ENCODE measurements around the gene AKNAD1. TPM values are rescaled to one million over a fixed set of nuclear protein-coding genes. Genes with fewer than 3 reads are reported as not detected.

Gene AKNAD1
- total and polyA plus RNA-seq, 2 of the 8 experiments (the other 6 are each of a cell fraction or from before 2014, with no cell fraction given) = not detected

DNA sequence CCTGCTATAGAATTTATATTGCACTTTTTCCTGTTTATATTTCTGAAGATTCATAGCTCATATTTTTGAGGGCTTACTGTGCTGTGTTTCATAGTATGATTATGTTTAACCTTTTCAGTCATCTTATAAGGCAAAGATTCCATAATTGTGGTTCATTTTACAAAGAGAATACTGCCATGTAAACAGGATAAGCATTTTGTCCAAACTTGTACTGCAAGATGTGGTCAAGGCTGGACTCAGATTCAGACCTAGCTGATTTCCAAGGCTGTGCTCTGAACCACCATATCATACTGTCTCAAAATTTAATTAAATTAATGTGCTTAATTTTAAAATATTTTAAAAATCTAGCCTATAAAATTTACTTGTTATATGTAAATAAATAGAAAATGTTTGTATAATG is 79.1 kb downstream of the AKNAD1 start (continued):
- TF ChIP-seq TAF1 (IDR thresholded peaks at IDR 0.05; ENCODE audit: low read depth, low read length) (no peak), SIX5 (IDR thresholded peaks at IDR 0.05; ENCODE audit: low read depth, low read length) (no peak), NANOG (IDR thresholded peaks at IDR 0.05; ENCODE audit: insufficient read depth, low read depth, low read length, poor library complexity, severe bottlenecking) (no peak)
